Measurements from ENCODE around the gene NUP98.

DNA sequence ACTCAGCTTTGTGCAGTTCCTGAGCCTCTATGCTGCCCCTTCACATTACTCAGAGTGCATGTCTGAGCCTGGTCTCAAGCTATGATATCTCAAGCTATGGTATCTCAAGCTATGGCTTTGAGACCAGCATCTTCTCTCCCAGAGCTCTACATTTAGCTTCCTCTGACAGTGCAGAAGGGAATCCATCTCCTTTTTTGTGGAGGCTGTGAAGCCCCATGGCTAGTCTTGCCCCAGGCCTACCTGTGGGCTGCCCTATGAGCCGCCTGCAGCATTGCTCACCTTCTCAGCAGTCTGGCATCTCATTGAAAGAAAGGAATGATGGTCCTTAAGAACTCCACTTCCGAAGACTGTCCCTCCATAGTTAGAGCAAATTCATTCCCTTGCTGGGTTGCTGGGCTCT, 23.6 kb upstream of the NUP98 start:
- TF ChIP-seq, protein P1, sequence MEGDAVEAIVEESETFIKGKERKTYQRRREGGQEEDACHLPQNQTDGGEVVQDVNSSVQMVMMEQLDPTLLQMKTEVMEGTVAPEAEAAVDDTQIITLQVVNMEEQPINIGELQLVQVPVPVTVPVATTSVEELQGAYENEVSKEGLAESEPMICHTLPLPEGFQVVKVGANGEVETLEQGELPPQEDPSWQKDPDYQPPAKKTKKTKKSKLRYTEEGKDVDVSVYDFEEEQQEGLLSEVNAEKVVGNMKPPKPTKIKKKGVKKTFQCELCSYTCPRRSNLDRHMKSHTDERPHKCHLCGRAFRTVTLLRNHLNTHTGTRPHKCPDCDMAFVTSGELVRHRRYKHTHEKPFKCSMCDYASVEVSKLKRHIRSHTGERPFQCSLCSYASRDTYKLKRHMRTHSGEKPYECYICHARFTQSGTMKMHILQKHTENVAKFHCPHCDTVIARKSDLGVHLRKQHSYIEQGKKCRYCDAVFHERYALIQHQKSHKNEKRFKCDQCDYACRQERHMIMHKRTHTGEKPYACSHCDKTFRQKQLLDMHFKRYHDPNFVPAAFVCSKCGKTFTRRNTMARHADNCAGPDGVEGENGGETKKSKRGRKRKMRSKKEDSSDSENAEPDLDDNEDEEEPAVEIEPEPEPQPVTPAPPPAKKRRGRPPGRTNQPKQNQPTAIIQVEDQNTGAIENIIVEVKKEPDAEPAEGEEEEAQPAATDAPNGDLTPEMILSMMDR (conservative IDR thresholded peaks at IDR 0.05; ENCODE audit: low read depth, low read length): no peak
- no peak for TF ChIP-seq EZH2 (IDR thresholded peaks at IDR 0.05; ENCODE audit: low read length, unreplicated experiment)
